Measurements from ENCODE around the gene IL17REL. TPM values are rescaled to one million over a fixed set of nuclear protein-coding genes. Genes with fewer than 3 reads are reported as not detected.

Gene IL17REL
- total and polyA plus RNA-seq, 2 of the 13 experiments (the other 11 are each of a cell fraction or from before 2014, with no cell fraction given) = not detected

- TF ChIP-seq ZNF768 (CRISPR knock-in tag; IDR thresholded peaks at IDR 0.05) = no peak
- TF ChIP-seq SAP130 (CRISPR knock-in tag; IDR thresholded peaks at IDR 0.05; ENCODE audit: low read depth) = peak; percentile 2; the same call in 1 of the 2 replicates
- peak; percentile 43 for TF ChIP-seq ZNF18 (CRISPR knock-in tag; IDR thresholded peaks at IDR 0.05; ENCODE audit: insufficient replicate concordance)
- no peak for TF ChIP-seq TP53 (CRISPR knock-in tag; conservative IDR thresholded peaks at IDR 0.05)
- peak; percentile 8; the same call in 1 of the 2 replicates for TF ChIP-seq HNRNPL (IDR thresholded peaks at IDR 0.05; ENCODE audit: low read depth, low read length)
- TF ChIP-seq RBFOX2 (IDR thresholded peaks at IDR 0.05; ENCODE audit: low read depth, low read length) = no peak
- peak; percentile 20; the same call in 1 of the 2 replicates for TF ChIP-seq ZFP91 (CRISPR knock-in tag; IDR thresholded peaks at IDR 0.05; ENCODE audit: borderline replicate concordance)
- TF ChIP-seq ZBTB26 (CRISPR knock-in tag; IDR thresholded peaks at IDR 0.05; ENCODE audit: borderline replicate concordance) = peak; percentile 7; the same call in 1 of the 2 replicates
- no peak for TF ChIP-seq BRD4 (CRISPR knock-in tag; IDR thresholded peaks at IDR 0.05)
- 0 out of 2 replicates have a peak, but pooled peaks have one; percentile 13 for TF ChIP-seq ZC3H13 (CRISPR knock-in tag; IDR thresholded peaks at IDR 0.05)
- TF ChIP-seq POGK (CRISPR knock-in tag; conservative IDR thresholded peaks at IDR 0.05) = 0 out of 2 replicates have a peak, but pooled peaks have one; percentile 9
- TF ChIP-seq ZFYVE20 (CRISPR knock-in tag; IDR thresholded peaks at IDR 0.05; ENCODE audit: borderline replicate concordance, low read depth) = no peak
- TF ChIP-seq RBAK (CRISPR knock-in tag; IDR thresholded peaks at IDR 0.05) = no peak
- 0 out of 2 replicates have a peak, but pooled peaks have one; percentile 63 for TF ChIP-seq AKAP8 (CRISPR knock-in tag; IDR thresholded peaks at IDR 0.05)
- TF ChIP-seq ZNF224 (CRISPR knock-in tag; IDR thresholded peaks at IDR 0.05) = no peak
- TF ChIP-seq POLR2AphosphoS5 (IDR thresholded peaks at IDR 0.05; ENCODE audit: low read depth, low read length) = 0 out of 2 replicates have a peak, but pooled peaks have one; percentile 13
Measured at GRCh38 chr22:49947296-49947622, 65.3 kb downstream of the IL17REL start (continued).

Data from HepG2 (cell line).